SK-N-SH treated with all-trans-retinoic acid at 6 μM for 48 hours (cell line): ENCODE measurements around the gene MCTP2.

Experiments used
- ATAC-seq: fragments of 200-7000 bp; cut with Tn5 transposase; 3 replicates; pipeline ENCODE4 v1.9.1; 2020; ENCODE audit warnings: mild to moderate bottlenecking, moderate library complexity
- ARNTL ChIP-seq: fragments of 450-650 bp; formaldehyde crosslinking; IDR thresholded peaks from 2 replicates; pipeline ENCODE4 v1.5.0; 2020; ENCODE audit warnings: low read depth, mild to moderate bottlenecking, moderate library complexity, borderline replicate concordance
- BACH2 ChIP-seq: fragments of 250-450 bp; sonication (Bioruptor Pico); IDR thresholded peaks from 2 replicates; pipeline ENCODE4 v1.9.0; 2021; ENCODE audit warnings: mild to moderate bottlenecking, borderline replicate concordance
- CSDC2 ChIP-seq: fragments of 250-450 bp; sonication (Bioruptor Pico); IDR thresholded peaks from 2 replicates; pipeline ENCODE4 v1.5.0; 2020; ENCODE audit warnings: mild to moderate bottlenecking, moderate library complexity
- ESRRG ChIP-seq: fragments of 250-450 bp; sonication (Bioruptor Pico); IDR thresholded peaks from 2 replicates; pipeline ENCODE4 v1.6.1; 2021; ENCODE audit warnings: mild to moderate bottlenecking
- GLIS3 ChIP-seq: fragments of 250-450 bp; sonication (Bioruptor Pico); IDR thresholded peaks from 2 replicates; pipeline ENCODE4 v1.5.0; 2020; ENCODE audit warnings: mild to moderate bottlenecking, moderate library complexity
- ISL1 ChIP-seq: fragments of 250-450 bp; sonication (Bioruptor Pico); IDR thresholded peaks from 2 replicates; pipeline ENCODE4 v2.1.2; 2022; ENCODE audit warnings: mild to moderate bottlenecking, moderate library complexity
- OSR1 ChIP-seq: fragments of 250-450 bp; sonication (Bioruptor Pico); IDR thresholded peaks from 2 replicates; pipeline ENCODE4 v1.8.0; 2022; ENCODE audit warnings: moderate library complexity, mild to moderate bottlenecking, inconsistent platforms
- PPARA ChIP-seq: fragments of 250-450 bp; sonication (Bioruptor Pico); IDR thresholded peaks from 2 replicates; pipeline ENCODE4 v1.5.0; 2020; ENCODE audit warnings: mild to moderate bottlenecking, borderline replicate concordance
- RARB ChIP-seq: fragments of 250-450 bp; sonication (Bioruptor Pico); IDR thresholded peaks from 2 replicates; pipeline ENCODE4 v1.8.0; 2021; ENCODE audit warnings: mild to moderate bottlenecking, moderate library complexity
- SNAI2 ChIP-seq: fragments of 250-450 bp; sonication (Bioruptor Pico); IDR thresholded peaks from 2 replicates; pipeline ENCODE4 v1.5.0; 2020; ENCODE audit warnings: mild to moderate bottlenecking, moderate library complexity
- TCF4 ChIP-seq: fragments of 250-450 bp; sonication (Bioruptor Pico); IDR thresholded peaks from 2 replicates; pipeline ENCODE4 v1.8.0; 2021; ENCODE audit warnings: mild to moderate bottlenecking, moderate library complexity, borderline replicate concordance
- TOX ChIP-seq: fragments of 250-450 bp; sonication (Bioruptor Pico); IDR thresholded peaks from 2 replicates; pipeline ENCODE4 v1.8.0; 2021; ENCODE audit warnings: mild to moderate bottlenecking, moderate library complexity, borderline replicate concordance
- ZC3H10 ChIP-seq: fragments of 250-450 bp; sonication (Bioruptor Pico); IDR thresholded peaks from 2 replicates; pipeline ENCODE4 v1.5.1; 2021; ENCODE audit warnings: mild to moderate bottlenecking, moderate library complexity
- ZFP3 ChIP-seq: fragments of 250-450 bp; sonication (Bioruptor Pico); IDR thresholded peaks from 2 replicates; pipeline ENCODE4 v1.5.0; 2020; ENCODE audit warnings: mild to moderate bottlenecking, moderate library complexity
- ZNF565 ChIP-seq: fragments of 450-650 bp; formaldehyde crosslinking; conservative IDR thresholded peaks from 2 replicates; pipeline ENCODE4 v1.5.0; 2020; ENCODE audit warnings: low read depth, mild to moderate bottlenecking, moderate library complexity
- ZNF70 ChIP-seq: fragments of 450-650 bp; formaldehyde crosslinking; IDR thresholded peaks from 2 replicates; pipeline ENCODE4 v1.5.0; 2020; ENCODE audit warnings: mild to moderate bottlenecking, moderate library complexity
- ZNF8 ChIP-seq: fragments of 450-650 bp; formaldehyde crosslinking; IDR thresholded peaks from 2 replicates; pipeline ENCODE4 v1.5.0; 2020; ENCODE audit warnings: mild to moderate bottlenecking, moderate library complexity
- TF ChIP-seq, protein P1 (sequence below): fragments of 250-450 bp; sonication (Bioruptor Pico); IDR thresholded peaks from 2 replicates; pipeline ENCODE4 v1.5.1; 2020; ENCODE audit warnings: low read depth, mild to moderate bottlenecking, moderate library complexity
- TF ChIP-seq, protein P2 (sequence below): fragments of 250-450 bp; sonication (Bioruptor Pico); IDR thresholded peaks from 2 replicates; pipeline ENCODE4 v1.8.0; 2021; ENCODE audit warnings: low read depth, mild to moderate bottlenecking, moderate library complexity, borderline replicate concordance
- TF ChIP-seq, protein P3 (sequence below): fragments of 250-450 bp; sonication (Bioruptor Pico); IDR thresholded peaks from 2 replicates; pipeline ENCODE4 v1.5.0; 2020; ENCODE audit warnings: mild to moderate bottlenecking, moderate library complexity
- TF ChIP-seq, protein P4 (sequence below): fragments of 250-450 bp; sonication (Bioruptor Pico); IDR thresholded peaks from 2 replicates; pipeline ENCODE4 v1.5.1; 2021; ENCODE audit warnings: mild to moderate bottlenecking, moderate library complexity

MCTP2 gene

DNA sequence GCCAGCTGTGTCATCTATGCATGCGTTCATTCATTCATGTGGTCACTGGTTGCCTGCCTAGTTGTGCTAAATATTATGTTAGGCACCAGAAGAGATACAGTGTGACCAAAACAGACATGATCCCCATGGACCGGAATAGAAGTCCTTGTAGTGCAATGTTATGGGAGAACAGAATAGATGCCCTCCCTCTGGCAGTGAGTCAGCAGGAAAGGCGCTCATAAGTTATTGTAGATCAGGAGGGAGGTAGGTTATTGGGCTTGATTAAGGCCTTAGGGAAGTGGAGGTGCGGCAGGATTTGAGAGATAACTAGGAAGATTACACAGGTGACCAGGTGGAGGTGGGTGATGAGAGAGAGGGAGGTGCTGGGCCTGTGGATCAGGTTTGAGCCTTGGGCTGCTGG lies 5.2 kb downstream of the MCTP2 start:
- ATAC-seq, result no peak
- TF ChIP-seq, protein P1, sequence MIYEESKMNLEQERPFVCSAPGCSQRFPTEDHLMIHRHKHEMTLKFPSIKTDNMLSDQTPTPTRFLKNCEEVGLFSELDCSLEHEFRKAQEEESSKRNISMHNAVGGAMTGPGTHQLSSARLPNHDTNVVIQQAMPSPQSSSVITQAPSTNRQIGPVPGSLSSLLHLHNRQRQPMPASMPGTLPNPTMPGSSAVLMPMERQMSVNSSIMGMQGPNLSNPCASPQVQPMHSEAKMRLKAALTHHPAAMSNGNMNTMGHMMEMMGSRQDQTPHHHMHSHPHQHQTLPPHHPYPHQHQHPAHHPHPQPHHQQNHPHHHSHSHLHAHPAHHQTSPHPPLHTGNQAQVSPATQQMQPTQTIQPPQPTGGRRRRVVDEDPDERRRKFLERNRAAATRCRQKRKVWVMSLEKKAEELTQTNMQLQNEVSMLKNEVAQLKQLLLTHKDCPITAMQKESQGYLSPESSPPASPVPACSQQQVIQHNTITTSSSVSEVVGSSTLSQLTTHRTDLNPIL, result no peak
- TF ChIP-seq PPARA (CRISPR knock-in tag) (no peak), TCF4 (CRISPR knock-in tag) (no peak), GLIS3 (CRISPR knock-in tag) (no peak), BACH2 (no peak), OSR1 (no peak), RARB (CRISPR knock-in tag) (no peak), ZNF70 (CRISPR knock-in tag) (no peak), ZNF565 (CRISPR knock-in tag) (no peak), CSDC2 (CRISPR knock-in tag) (no peak)
- TF ChIP-seq, protein P2, sequence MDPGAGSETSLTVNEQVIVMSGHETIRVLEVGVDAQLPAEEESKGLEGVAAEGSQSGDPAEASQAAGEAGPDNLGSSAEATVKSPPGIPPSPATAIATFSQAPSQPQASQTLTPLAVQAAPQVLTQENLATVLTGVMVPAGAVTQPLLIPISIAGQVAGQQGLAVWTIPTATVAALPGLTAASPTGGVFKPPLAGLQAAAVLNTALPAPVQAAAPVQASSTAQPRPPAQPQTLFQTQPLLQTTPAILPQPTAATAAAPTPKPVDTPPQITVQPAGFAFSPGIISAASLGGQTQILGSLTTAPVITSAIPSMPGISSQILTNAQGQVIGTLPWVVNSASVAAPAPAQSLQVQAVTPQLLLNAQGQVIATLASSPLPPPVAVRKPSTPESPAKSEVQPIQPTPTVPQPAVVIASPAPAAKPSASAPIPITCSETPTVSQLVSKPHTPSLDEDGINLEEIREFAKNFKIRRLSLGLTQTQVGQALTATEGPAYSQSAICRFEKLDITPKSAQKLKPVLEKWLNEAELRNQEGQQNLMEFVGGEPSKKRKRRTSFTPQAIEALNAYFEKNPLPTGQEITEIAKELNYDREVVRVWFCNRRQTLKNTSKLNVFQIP (CRISPR knock-in tag), result no peak
- TF ChIP-seq, protein P3, sequence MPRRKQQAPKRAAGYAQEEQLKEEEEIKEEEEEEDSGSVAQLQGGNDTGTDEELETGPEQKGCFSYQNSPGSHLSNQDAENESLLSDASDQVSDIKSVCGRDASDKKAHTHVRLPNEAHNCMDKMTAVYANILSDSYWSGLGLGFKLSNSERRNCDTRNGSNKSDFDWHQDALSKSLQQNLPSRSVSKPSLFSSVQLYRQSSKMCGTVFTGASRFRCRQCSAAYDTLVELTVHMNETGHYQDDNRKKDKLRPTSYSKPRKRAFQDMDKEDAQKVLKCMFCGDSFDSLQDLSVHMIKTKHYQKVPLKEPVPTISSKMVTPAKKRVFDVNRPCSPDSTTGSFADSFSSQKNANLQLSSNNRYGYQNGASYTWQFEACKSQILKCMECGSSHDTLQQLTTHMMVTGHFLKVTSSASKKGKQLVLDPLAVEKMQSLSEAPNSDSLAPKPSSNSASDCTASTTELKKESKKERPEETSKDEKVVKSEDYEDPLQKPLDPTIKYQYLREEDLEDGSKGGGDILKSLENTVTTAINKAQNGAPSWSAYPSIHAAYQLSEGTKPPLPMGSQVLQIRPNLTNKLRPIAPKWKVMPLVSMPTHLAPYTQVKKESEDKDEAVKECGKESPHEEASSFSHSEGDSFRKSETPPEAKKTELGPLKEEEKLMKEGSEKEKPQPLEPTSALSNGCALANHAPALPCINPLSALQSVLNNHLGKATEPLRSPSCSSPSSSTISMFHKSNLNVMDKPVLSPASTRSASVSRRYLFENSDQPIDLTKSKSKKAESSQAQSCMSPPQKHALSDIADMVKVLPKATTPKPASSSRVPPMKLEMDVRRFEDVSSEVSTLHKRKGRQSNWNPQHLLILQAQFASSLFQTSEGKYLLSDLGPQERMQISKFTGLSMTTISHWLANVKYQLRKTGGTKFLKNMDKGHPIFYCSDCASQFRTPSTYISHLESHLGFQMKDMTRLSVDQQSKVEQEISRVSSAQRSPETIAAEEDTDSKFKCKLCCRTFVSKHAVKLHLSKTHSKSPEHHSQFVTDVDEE (CRISPR knock-in tag), result no peak

DNA sequence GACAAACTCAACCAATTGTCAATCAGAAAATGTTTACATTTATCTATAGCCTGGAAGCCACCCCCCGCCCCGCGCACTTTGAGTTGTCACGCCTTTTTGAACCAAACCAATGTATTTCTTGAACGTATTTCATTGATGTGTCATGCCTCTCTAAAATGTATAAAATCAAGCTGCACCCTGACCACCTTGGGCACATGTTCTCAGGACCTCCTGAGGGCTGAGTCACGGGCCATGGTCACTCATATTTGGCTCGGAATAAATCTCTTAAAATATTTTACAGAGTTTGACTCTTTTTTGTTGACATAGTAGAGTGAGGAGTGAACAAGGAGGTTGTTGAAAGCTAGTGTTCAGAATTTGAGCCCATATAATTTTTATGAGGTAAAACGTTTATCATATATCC lies 6.5 kb downstream of the MCTP2 start:
- no peak for ATAC-seq
- TF ChIP-seq ZFP3 (CRISPR knock-in tag) (no peak), TCF4 (CRISPR knock-in tag) (no peak), GLIS3 (CRISPR knock-in tag) (no peak), CSDC2 (CRISPR knock-in tag) (no peak), TOX (CRISPR knock-in tag) (no peak), SNAI2 (CRISPR knock-in tag) (no peak)

DNA sequence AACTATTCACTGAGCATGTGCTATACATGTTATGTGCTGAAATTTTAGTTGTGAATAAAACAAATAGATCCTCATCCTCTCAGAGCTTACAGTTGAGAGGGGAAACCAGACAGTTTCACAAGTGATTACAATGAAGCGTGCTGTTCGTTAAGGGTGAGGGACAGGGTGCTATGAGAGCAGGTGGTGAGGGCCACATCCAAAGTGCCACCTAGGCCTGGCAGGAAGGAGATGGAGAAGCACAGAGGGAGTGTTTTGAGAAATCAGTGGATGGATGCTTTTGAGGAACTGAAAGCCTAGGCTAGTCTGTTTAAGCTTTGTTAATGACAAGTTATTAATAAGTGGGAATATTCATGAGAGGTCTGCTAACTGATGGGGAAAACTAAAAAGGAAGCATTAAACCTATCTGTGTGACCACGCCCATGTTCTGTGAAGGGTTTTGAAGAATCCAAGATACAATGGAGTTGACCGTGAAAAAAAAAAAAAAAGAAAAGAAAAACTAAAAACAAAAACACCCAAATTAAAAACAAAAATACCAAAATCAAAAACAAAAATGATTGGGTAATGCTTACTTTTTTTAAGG lies 7.3 kb downstream of the MCTP2 start:
- no peak for ATAC-seq
- no peak for TF ChIP-seq ARNTL (CRISPR knock-in tag)
- no peak for TF ChIP-seq ZNF8 (CRISPR knock-in tag)
- TF ChIP-seq ZNF70 (CRISPR knock-in tag), result no peak
- no peak for TF ChIP-seq CSDC2 (CRISPR knock-in tag)
- TF ChIP-seq ZC3H10 (CRISPR knock-in tag), result no peak
- TF ChIP-seq ESRRG (CRISPR knock-in tag), result no peak
- no peak for TF ChIP-seq ZFP3 (CRISPR knock-in tag)
- no peak for TF ChIP-seq GLIS3 (CRISPR knock-in tag)
- TF ChIP-seq, protein P4, sequence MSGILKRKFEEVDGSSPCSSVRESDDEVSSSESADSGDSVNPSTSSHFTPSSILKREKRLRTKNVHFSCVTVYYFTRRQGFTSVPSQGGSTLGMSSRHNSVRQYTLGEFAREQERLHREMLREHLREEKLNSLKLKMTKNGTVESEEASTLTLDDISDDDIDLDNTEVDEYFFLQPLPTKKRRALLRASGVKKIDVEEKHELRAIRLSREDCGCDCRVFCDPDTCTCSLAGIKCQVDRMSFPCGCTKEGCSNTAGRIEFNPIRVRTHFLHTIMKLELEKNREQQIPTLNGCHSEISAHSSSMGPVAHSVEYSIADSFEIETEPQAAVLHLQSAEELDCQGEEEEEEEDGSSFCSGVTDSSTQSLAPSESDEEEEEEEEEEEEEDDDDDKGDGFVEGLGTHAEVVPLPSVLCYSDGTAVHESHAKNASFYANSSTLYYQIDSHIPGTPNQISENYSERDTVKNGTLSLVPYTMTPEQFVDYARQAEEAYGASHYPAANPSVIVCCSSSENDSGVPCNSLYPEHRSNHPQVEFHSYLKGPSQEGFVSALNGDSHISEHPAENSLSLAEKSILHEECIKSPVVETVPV, result no peak
- no peak for TF ChIP-seq BACH2
- no peak for TF ChIP-seq ISL1 (CRISPR knock-in tag)
- TF ChIP-seq, protein P1, result no peak
- TF ChIP-seq ZNF565 (CRISPR knock-in tag), result no peak
